H1 (cell line): Measurements from ENCODE around the gene GCHFR. TPM values are rescaled to one million over a fixed set of nuclear protein-coding genes. Genes with fewer than 3 reads are reported as not detected.

Experiments used
- CTCF ChIA-PET: fragments of 300-600 bp; sonication (Branson Sonifier 250); formaldehyde crosslinking; loops from one replicate; lab custom pipeline; 2021; ENCODE audit not compliant: partially characterized antibody; lab: Charles Lee
- POLR2A ChIA-PET: fragments of 300-600 bp; sonication (Branson Sonifier 250); formaldehyde crosslinking; loops from one replicate; lab custom pipeline; 2021; ENCODE audit warnings: inconsistent platforms; ENCODE audit not compliant: partially characterized antibody; lab: Charles Lee
- DNase-seq, 2 experiments: peaks; one replicate each; pipeline versions ENCODE4 v3.0.0 to v3.0.0-alpha.2; 2010 to 2022; ENCODE audit warnings: low spot score in 2 of 2, low read depth in 1 of 2, mixed read lengths in 1 of 2
- FAIRE-seq: peaks from 2 replicates; lab custom pipeline; 2011; peaks lifted over from hg19 to GRCh38; lab: Jason Lieb, UNC
- H2AFZ ChIP-seq: 2 replicates; pipeline ENCODE4 v1.8.1; 2012; ENCODE audit warnings: low read length, inconsistent platforms
- H2AK5ac ChIP-seq: 2 replicates; pipeline ENCODE4 v1.6.1; 2013; ENCODE audit warnings: low read depth, low read length
- H2BK120ac ChIP-seq: replicated peaks from 2 replicates; pipeline ENCODE3; 2013; ENCODE audit warnings: low read depth, low read length, inconsistent platforms
- H2BK12ac ChIP-seq: 2 replicates; pipeline ENCODE4 v1.6.1; 2013; ENCODE audit warnings: low read depth, low read length
- H2BK15ac ChIP-seq: 2 replicates; pipeline ENCODE4 v1.6.1; 2013; ENCODE audit warnings: low read length
- H2BK20ac ChIP-seq: 2 replicates; pipeline ENCODE4 v1.6.1; 2013; ENCODE audit warnings: low read length
- H2BK5ac ChIP-seq: 2 replicates; pipeline ENCODE4 v1.6.1; 2013; ENCODE audit warnings: low read depth, low read length
- H3K14ac ChIP-seq: 2 replicates; pipeline ENCODE4 v1.6.1; 2013; ENCODE audit warnings: inconsistent platforms; ENCODE audit not compliant: insufficient read length
- H3K18ac ChIP-seq: 2 replicates; pipeline ENCODE4 v1.6.1; 2013; ENCODE audit warnings: low read length; ENCODE audit errors: extremely low read depth
- H3K23ac ChIP-seq: 2 replicates; pipeline ENCODE4 v1.6.1; 2013; ENCODE audit warnings: inconsistent platforms; ENCODE audit not compliant: insufficient read length
- H3K23me2 ChIP-seq: 2 replicates; pipeline ENCODE4 v1.6.1; 2013; ENCODE audit warnings: low read depth, low read length
- H3K27ac ChIP-seq: 2 replicates; pipeline ENCODE4 v1.6.1; 2011; ENCODE audit warnings: low read depth, low read length, inconsistent platforms
- H3K27me3 ChIP-seq, 4 experiments: replicated peaks in 1 of 4; 1 replicate in 1 of 4; 2 replicates in 3 of 4; pipeline versions ENCODE4 v1.6.1 to v1.8.1; 2011 to 2013; ENCODE audit warnings: low read length in 3 of 4, mild to moderate bottlenecking in 3 of 4, inconsistent platforms in 2 of 4, mixed read lengths in 2 of 4, moderate library complexity in 1 of 4; ENCODE audit not compliant: control insufficient read depth in 3 of 4, insufficient read depth in 3 of 4; ENCODE audit errors: extremely low read depth in 1 of 4
- H3K36me3 ChIP-seq, 4 experiments: 2 replicates each; pipeline versions ENCODE4 v1.6.1 to v1.8.1; 2011 to 2013; ENCODE audit warnings: mild to moderate bottlenecking in 4 of 4, low read length in 3 of 4, moderate library complexity in 2 of 4, control low read depth in 1 of 4, inconsistent platforms in 1 of 4; ENCODE audit not compliant: insufficient read depth in 4 of 4, control insufficient read depth in 2 of 4
- H3K4ac ChIP-seq: replicated peaks from 2 replicates; pipeline ENCODE3; 2013; ENCODE audit warnings: low read length, low read depth, mixed read lengths, inconsistent platforms; ENCODE audit not compliant: insufficient read length
- H3K4me1 ChIP-seq, 4 experiments: replicated peaks in 1 of 4; 1 replicate in 1 of 4; 2 replicates in 3 of 4; pipeline versions ENCODE4 v1.6.1 to v1.8.1; 2011 to 2013; ENCODE audit warnings: low read length in 3 of 4, inconsistent platforms in 2 of 4, mixed read lengths in 1 of 4; ENCODE audit not compliant: insufficient read depth in 4 of 4, control insufficient read depth in 3 of 4
- H3K4me2 ChIP-seq, 2 experiments: 2 replicates each; pipeline versions ENCODE4 v1.6.1 to v1.8.1; 2011 to 2013; ENCODE audit warnings: low read depth in 2 of 2, low read length in 2 of 2, control low read depth in 1 of 2, inconsistent platforms in 1 of 2, mild to moderate bottlenecking in 1 of 2; ENCODE audit not compliant: insufficient read depth in 1 of 2
- H3K4me3 ChIP-seq, 4 experiments: fragments of 200-600, 300-600 bp in 1 of 4; sonication (generic), shearing (Covaris generic), sonication (Bioruptor Twin) in 1 of 4; 2 replicates each; pipeline versions ENCODE4 v1.5.1 to v1.8.1; 2011 to 2016; ENCODE audit warnings: low read length in 4 of 4, low read depth in 3 of 4, control low read depth in 2 of 4, inconsistent platforms in 2 of 4, mild to moderate bottlenecking in 2 of 4, mixed read lengths in 1 of 4, moderate library complexity in 1 of 4; ENCODE audit not compliant: insufficient read depth in 2 of 4; ENCODE audit errors: extremely low read depth in 1 of 4
- H3K56ac ChIP-seq: replicated peaks from 2 replicates; pipeline ENCODE3; 2013; ENCODE audit warnings: low read depth, mild to moderate bottlenecking, mixed read lengths, low read length, inconsistent platforms; ENCODE audit not compliant: insufficient read length
- H3K79me1 ChIP-seq: 2 replicates; pipeline ENCODE4 v1.6.1; 2013; ENCODE audit warnings: low read depth, low read length, control low read depth
- H3K79me2 ChIP-seq, 2 experiments: 2 replicates each; pipeline versions ENCODE4 v1.6.1 to v1.8.1; 2012 to 2013; ENCODE audit warnings: low read length in 2 of 2, mild to moderate bottlenecking in 2 of 2, inconsistent platforms in 1 of 2; ENCODE audit not compliant: insufficient read depth in 2 of 2, control insufficient read depth in 1 of 2
- H3K9ac ChIP-seq, 4 experiments: replicated peaks in 1 of 4; 1 replicate in 1 of 4; 2 replicates in 3 of 4; pipeline versions ENCODE4 v1.6.1 to v1.8.1; 2011 to 2013; ENCODE audit warnings: low read depth in 3 of 4, low read length in 3 of 4, control low read depth in 2 of 4, mild to moderate bottlenecking in 2 of 4, moderate library complexity in 2 of 4, inconsistent platforms in 1 of 4; ENCODE audit errors: extremely low read depth in 1 of 4
- H3K9me3 ChIP-seq, 2 experiments: 2 replicates each; pipeline versions ENCODE4 v1.6.1 to v1.8.1; 2012 to 2013; ENCODE audit warnings: mild to moderate bottlenecking in 2 of 2, moderate library complexity in 2 of 2, control low read depth in 1 of 2, inconsistent platforms in 1 of 2, low read depth in 1 of 2, low read length in 1 of 2, mixed read lengths in 1 of 2; ENCODE audit not compliant: insufficient read depth in 2 of 2
- H4K20me1 ChIP-seq, 2 experiments: replicated peaks in 1 of 2; 2 replicates each; pipeline versions ENCODE3 to v1.8.1; 2011 to 2013; ENCODE audit warnings: inconsistent platforms in 2 of 2, low read length in 2 of 2, mild to moderate bottlenecking in 1 of 2; ENCODE audit not compliant: insufficient read depth in 2 of 2, control insufficient read depth in 1 of 2
- H4K5ac ChIP-seq: 2 replicates; pipeline ENCODE4 v1.6.1; 2013; ENCODE audit warnings: low read length, low read depth, mixed read lengths, inconsistent platforms; ENCODE audit not compliant: insufficient read length
- H4K8ac ChIP-seq: 2 replicates; pipeline ENCODE4 v1.8.0; 2013; ENCODE audit warnings: mild to moderate bottlenecking, moderate library complexity, low read length, inconsistent platforms; ENCODE audit not compliant: insufficient read depth; ENCODE audit errors: extremely low read depth
- H4K91ac ChIP-seq: replicated peaks from 2 replicates; pipeline ENCODE3; 2013; ENCODE audit warnings: low read length, mixed read lengths, inconsistent platforms; ENCODE audit not compliant: insufficient read length
- CEBPB ChIP-seq: IDR thresholded peaks from 2 replicates; pipeline ENCODE4 v1.6.1; 2012; ENCODE audit warnings: low read depth, low read length
- CREB1 ChIP-seq: IDR thresholded peaks from 2 replicates; pipeline ENCODE4 v1.6.1; 2012; ENCODE audit warnings: inconsistent platforms
- GABPA ChIP-seq: IDR thresholded peaks from 2 replicates; pipeline ENCODE4 v1.6.1; 2011; ENCODE audit warnings: mild to moderate bottlenecking, low read length, moderate library complexity, borderline replicate concordance; ENCODE audit not compliant: insufficient read depth
- RFX5 ChIP-seq: IDR thresholded peaks from 2 replicates; pipeline ENCODE4 v1.6.1; 2011; ENCODE audit warnings: low read depth, low read length, improper control_type of control experiment, borderline replicate concordance
- SUZ12 ChIP-seq: fragments of 200-600 bp; sonication (generic); IDR thresholded peaks from 2 replicates; pipeline ENCODE4 v1.6.1; 2012; ENCODE audit warnings: mild to moderate bottlenecking, inconsistent platforms, low read length, moderate library complexity, mixed read lengths
- YY1 ChIP-seq: IDR thresholded peaks from 2 replicates; pipeline ENCODE4 v1.6.1; 2011; ENCODE audit warnings: low read depth, mild to moderate bottlenecking, low read length
- WGBS, 2 experiments: shearing (Covaris generic) in 1 of 2; methylation state at CpG; one replicate each; pipeline versions ENCODE4 v1.1.6 to v1.1.7; 2013 to 2015; ENCODE audit warnings: low lambda C conversion rate in 2 of 2, mixed read lengths in 2 of 2, inconsistent platforms in 1 of 2, low coverage in 1 of 2, missing lambda C conversion rate in 1 of 2; ENCODE audit not compliant: insufficient replicate concordance in 2 of 2, insufficient coverage in 1 of 2, insufficient read length in 1 of 2; ENCODE audit errors: extremely low coverage in 1 of 2, missing lambda C conversion rate in 1 of 2; 5-methylcytosine and 5-hydroxymethylcytosine counted together
- polyA plus RNA-seq, 7 experiments: library from polyadenylated mRNA; depleted of rRNA in 3 of 7; stranded (reverse) in 5 of 7; unstranded in 2 of 7; fragments of >200 nt in 5 of 7; fragments of 200-250 nt in 2 of 7; gene quantifications; 1 replicate in 5 of 7; 2 replicates in 1 of 7; 4 replicates in 1 of 7; pipeline versions ENCODE4 v1.2.1 to v1.2.3, GENCODE V29; 2011 to 2013; ENCODE audit warnings: missing spikeins in 2 of 7, mixed read lengths in 2 of 7
- total RNA-seq: library from RNA; stranded (reverse); fragmentation: NEBNext Ultra II Directional; extraction: Animal tissue kit (Norgen Biotek cat#: 25700); gene quantifications from 2 replicates; pipeline ENCODE4 v1.2.1, GENCODE V29; 2021

The GCHFR gene
- total and polyA plus RNA-seq, 2 of the 8 experiments (the other 6 are each of a cell fraction or from before 2014, with no cell fraction given) = 25.9 to 81.5 TPM

DNA sequence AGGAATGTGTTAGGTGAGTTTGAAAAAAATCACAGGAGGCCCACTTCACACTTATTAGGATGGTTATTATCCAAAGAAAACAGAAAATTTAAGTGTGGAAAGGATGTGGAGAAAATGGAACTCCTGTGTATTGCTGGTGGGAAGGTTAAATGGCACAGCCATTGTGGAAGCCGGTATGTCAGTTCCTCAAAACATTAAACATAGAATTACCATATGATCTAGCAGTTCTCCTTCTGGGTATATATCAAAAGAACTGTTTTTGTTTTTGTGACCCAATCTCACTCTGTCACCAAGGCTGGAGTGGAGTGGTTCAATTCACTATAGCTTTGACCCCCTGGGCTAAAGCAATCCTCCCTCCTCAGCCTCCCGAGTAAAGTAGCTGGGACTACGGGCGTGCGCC lies 32.6 kb downstream of the GCHFR start:
- Histone ChIP-seq H3K4me3 (no peak overlapping the region), H3K23ac (no peak overlapping the region), H3K18ac (no peak overlapping the region), H2AK5ac (no peak overlapping the region), H3K56ac (no peak overlapping the region), H3K9me3 (no peaks in the 10 kb centered on the region), H2BK5ac (no peak overlapping the region), H3K9ac (no peak overlapping the region), H2BK20ac (no peak overlapping the region), H3K79me2 (peaks cover 0 to 14% of the 10 kb centered on the region in 2 experiments; a peak in 2 of 4 replicates), H2BK120ac (peak overlapping the region; percentile 59), H4K8ac (no peak overlapping the region), H2BK15ac (no peak overlapping the region), H3K36me3 (no peaks in the 10 kb centered on the region; a peak in 1 of 8 replicates), H3K79me1 (no peaks in the 10 kb centered on the region; the same call in none of the 2 replicates), H3K23me2 (no peaks in the 10 kb centered on the region; the same call in 1 of the 2 replicates), H4K5ac (no peak overlapping the region), H3K4me2 (0 out of 4 replicates have a peak overlapping the region, but pooled peaks of 1 of the 2 experiments have one; percentile 11), H3K4me1 (peaks cover 2 to 11% (median 9%) of the 10 kb centered on the region in 4 experiments; a peak in 5 of 7 replicates), H3K27me3 (no peaks in the 10 kb centered on the region), H4K20me1 (no peaks in the 10 kb centered on the region), H3K27ac (no peak overlapping the region), H4K91ac (no peak overlapping the region), H2AFZ (no peak overlapping the region), H3K14ac (no peak overlapping the region), H2BK12ac (0 out of 2 replicates have a peak overlapping the region, but pooled peaks have one; percentile 68), H3K4ac (no peak overlapping the region)
- FAIRE-seq = no peak
- 97% methylated on average over 5 of the region's 5 CpGs; no CpG with 5 or more reads in 1 of the 2 experiments for WGBS, 2 experiments
- no peak for DNase-seq
- POLR2A ChIA-PET = interaction anchor here (1.2 kb wide), 1 partner anchor 8 kb away, joined by 3 read pairs; no protein-coding TSS in a partner anchor
- no peak for TF ChIP-seq SUZ12
- TF ChIP-seq CEBPB = no peak
- TF ChIP-seq CREB1 = no peak
- no peak for TF ChIP-seq RFX5
- TF ChIP-seq YY1 = no peak
- TF ChIP-seq GABPA = no peak
- CTCF ChIA-PET = interaction anchor here (0.6 to 1.5 kb wide), 8 partner anchors 10 to 66 kb away, joined by 3 to 9 read pairs (median 4); partner anchors contain the start of genes DNAJC17 and ZFYVE19
